Fibroblast of the aortic adventitia (primary cell): ENCODE measurements around the gene WSCD2. TPM values are rescaled to one million over a fixed set of nuclear protein-coding genes. Genes with fewer than 3 reads are reported as not detected.

Experiments used
- DNase-seq: peaks from one replicate; pipeline ENCODE4 v3.0.0-alpha.2; 2010; ENCODE audit warnings: low read depth
- H3K4me3 ChIP-seq: 2 replicates; pipeline ENCODE4 v1.5.1; 2011; ENCODE audit warnings: low read depth, mild to moderate bottlenecking, control low read depth, low read length, moderate library complexity
- CTCF ChIP-seq: IDR thresholded peaks from 2 replicates; pipeline ENCODE4 v1.5.1; 2011; ENCODE audit warnings: mild to moderate bottlenecking, low read length, control low read depth, inconsistent platforms; ENCODE audit not compliant: insufficient read depth
- total RNA-seq: library from RNA; depleted of rRNA; stranded (reverse); fragments of >200 nt; gene quantifications from 2 replicates; pipeline ENCODE4 v1.2.3, GENCODE V29; 2012; ENCODE audit warnings: low replicate concordance

The WSCD2 gene
- total RNA-seq, 1 donor: not detected

- DNase-seq: no peak
- H3K4me3 ChIP-seq: no peak overlapping the region
- TF ChIP-seq CTCF: no peak
These were observed 8.9 kb upstream of the WSCD2 start for GRCh38 chr12:108119974-108120862.

GRCh38 chr12:108120863-108121165, 8.3 kb upstream of the WSCD2 start:
- no peak for TF ChIP-seq CTCF
- DNase-seq: no peak
- H3K4me3 ChIP-seq: no peak overlapping the region

GRCh38 chr12:108121320-108121719, 7.8 kb upstream of the WSCD2 start:
- no peak overlapping the region for H3K4me3 ChIP-seq
- DNase-seq: no peak
- no peak for TF ChIP-seq CTCF

GRCh38 chr12:108121728-108122471, 7.2 kb upstream of the WSCD2 start:
- no peak overlapping the region for H3K4me3 ChIP-seq
- no peak for DNase-seq
- no peak for TF ChIP-seq CTCF

GRCh38 chr12:108122644-108123043, 6.4 kb upstream of the WSCD2 start:
- no peak for DNase-seq
- no peak for TF ChIP-seq CTCF
- no peak overlapping the region for H3K4me3 ChIP-seq

- H3K4me3 ChIP-seq: no peak overlapping the region
- no peak for TF ChIP-seq CTCF
- DNase-seq: no peak
These were observed 5.7 kb upstream of the WSCD2 start for GRCh38 chr12:108123402-108123801.
